ENCODE data around the gene HAPSTR1. TPM values are rescaled to one million over a fixed set of nuclear protein-coding genes. Genes with fewer than 3 reads are reported as not detected.

HAPSTR1 gene
- 21.4 to 24.0 TPM (median 22.7 TPM) in 5 replicates for total RNA-seq (2022; extraction: Qiagen RNA extraction)

GRCh38 chr16:9090960-9091866 lies at the start of gene HAPSTR1:
Gene HAPSTR1, plus strand, starts transcription at chr16:9091644. Its CDS starts 401 bp downstream, at chr16:9092045.

Other genes with a start within 250 kb of the HAPSTR1 start
- gene CARHSP1, start 222.6 kb upstream of the HAPSTR1 start, total RNA-seq (2022; extraction: Qiagen RNA extraction) = 142 to 167 TPM (median 154 TPM) in 5 replicates
- not detected in 5 replicates for gene LITAFD, start 209.3 kb upstream of the HAPSTR1 start, total RNA-seq (2022; extraction: Qiagen RNA extraction)
- gene USP7, start 127.7 kb upstream of the HAPSTR1 start, total RNA-seq (2022; extraction: Qiagen RNA extraction) = 67.3 to 79.0 TPM (median 76.7 TPM) in 5 replicates